HEK293 (cell line): Measurements from ENCODE around the gene TBC1D8.

Experiments used
- CTCF ChIA-PET: fragments of 350-600 bp; formaldehyde crosslinking; extraction: SDS; loops from one replicate; lab custom pipeline; 2021; ENCODE audit warnings: antibody characterized with exemption; lab: Yijun Ruan, JAX
- POLR2A ChIA-PET: fragments of 300-600 bp; formaldehyde crosslinking; extraction: SDS; loops from one replicate; lab custom pipeline; 2020; ENCODE audit warnings: antibody characterized with exemption, inconsistent platforms; lab: Yijun Ruan, JAX
- H3K27ac ChIP-seq: fragments of 200-500 bp; sonication (Bioruptor generic); 2 replicates; pipeline ENCODE4 v1.5.1; 2014; ENCODE audit warnings: low read depth, low read length, control low read depth, inconsistent platforms; ENCODE audit errors: extremely low read depth
- H3K36me3 ChIP-seq, 2 experiments: fragments of 200-500 bp in 1 of 2; sonication (Bioruptor generic) in 1 of 2; 1 replicate in 1 of 2; 2 replicates in 1 of 2; pipeline ENCODE4 v1.5.1; 2014 to 2017; ENCODE audit warnings: inconsistent platforms in 2 of 2, low read length in 2 of 2; ENCODE audit not compliant: control insufficient read depth in 2 of 2, insufficient read depth in 1 of 2
- H3K4me1 ChIP-seq: fragments of 200-500 bp; sonication (Bioruptor generic); 2 replicates; pipeline ENCODE4 v1.5.1; 2014; ENCODE audit warnings: mild to moderate bottlenecking, low read length, inconsistent platforms; ENCODE audit not compliant: control insufficient read depth, insufficient read depth
- H3K4me3 ChIP-seq: 2 replicates; pipeline ENCODE4 v1.5.1; 2011; ENCODE audit warnings: low read depth, mild to moderate bottlenecking, control low read depth, low read length, moderate library complexity
- H3K9me3 ChIP-seq: fragments of 200-500 bp; sonication (Bioruptor generic); 2 replicates; pipeline ENCODE4 v1.5.1; 2014; ENCODE audit warnings: low read depth, low read length, inconsistent platforms; ENCODE audit not compliant: control insufficient read depth, insufficient read depth
- HIC1 ChIP-seq: fragments of 450-650 bp; formaldehyde crosslinking; IDR thresholded peaks from 2 replicates; pipeline ENCODE4 v1.5.1; 2016; ENCODE audit warnings: missing biosample characterization, missing genetic modification characterization
- HOXC10 ChIP-seq: sonication (generic); formaldehyde crosslinking; IDR thresholded peaks from 2 replicates; pipeline ENCODE4 v1.8.1; 2023; ENCODE audit warnings: mild to moderate bottlenecking, missing genetic modification reagents
- KLF10 ChIP-seq: fragments of 450-650 bp; IDR thresholded peaks from 2 replicates; pipeline ENCODE4 v1.5.1; 2018; ENCODE audit warnings: missing biosample characterization, mild to moderate bottlenecking, missing genetic modification characterization
- MYNN ChIP-seq: fragments of 450-650 bp; formaldehyde crosslinking; IDR thresholded peaks from 2 replicates; pipeline ENCODE4 v1.5.1; 2016; ENCODE audit warnings: missing biosample characterization, missing genetic modification characterization, borderline replicate concordance
- PRDM6 ChIP-seq: fragments of 450-650 bp; formaldehyde crosslinking; IDR thresholded peaks from 2 replicates; pipeline ENCODE4 v1.5.1; 2017; ENCODE audit warnings: missing biosample characterization, missing genetic modification characterization
- RBAK ChIP-seq: fragments of 450-650 bp; formaldehyde crosslinking; IDR thresholded peaks from 2 replicates; pipeline ENCODE4 v1.5.1; 2016; ENCODE audit warnings: missing biosample characterization, missing genetic modification characterization
- TRIM28 ChIP-seq: IDR thresholded peaks from 2 replicates; pipeline ENCODE4 v1.6.1; 2011; ENCODE audit warnings: low read length, control low read depth, borderline replicate concordance
- ZBTB49 ChIP-seq: fragments of 450-650 bp; formaldehyde crosslinking; IDR thresholded peaks from 2 replicates; pipeline ENCODE4 v1.5.1; 2016; ENCODE audit warnings: missing biosample characterization, missing genetic modification characterization, low read depth
- ZBTB6 ChIP-seq: fragments of 450-650 bp; formaldehyde crosslinking; IDR thresholded peaks from 2 replicates; pipeline ENCODE4 v1.5.1; 2017; ENCODE audit warnings: missing biosample characterization, missing genetic modification characterization
- ZNF121 ChIP-seq: fragments of 450-650 bp; formaldehyde crosslinking; IDR thresholded peaks from 2 replicates; pipeline ENCODE4 v1.5.1; 2016; ENCODE audit warnings: missing biosample characterization, missing genetic modification characterization
- ZNF138 ChIP-seq: fragments of 450-650 bp; formaldehyde crosslinking; IDR thresholded peaks from 2 replicates; pipeline ENCODE4 v1.5.1; 2016; ENCODE audit warnings: missing biosample characterization, missing genetic modification characterization, borderline replicate concordance
- ZNF174 ChIP-seq: fragments of 450-650 bp; formaldehyde crosslinking; IDR thresholded peaks from 2 replicates; pipeline ENCODE4 v1.5.0; 2017; ENCODE audit warnings: missing biosample characterization, mild to moderate bottlenecking, missing genetic modification characterization
- ZNF19 ChIP-seq: fragments of 450-650 bp; formaldehyde crosslinking; IDR thresholded peaks from 2 replicates; pipeline ENCODE4; 2016; ENCODE audit warnings: missing biosample characterization, missing genetic modification characterization, low read depth
- ZNF2 ChIP-seq: fragments of 450-650 bp; formaldehyde crosslinking; IDR thresholded peaks from 2 replicates; pipeline ENCODE4 v1.5.1; 2016; ENCODE audit warnings: missing biosample characterization, missing genetic modification characterization
- ZNF292 ChIP-seq: fragments of 450-650 bp; formaldehyde crosslinking; IDR thresholded peaks from 2 replicates; pipeline ENCODE4 v1.5.1; 2016; ENCODE audit warnings: low read depth, missing biosample characterization, missing genetic modification characterization, borderline replicate concordance
- ZNF302 ChIP-seq: fragments of 450-650 bp; formaldehyde crosslinking; IDR thresholded peaks from 2 replicates; pipeline ENCODE4 v1.5.1; 2016; ENCODE audit warnings: missing biosample characterization, missing genetic modification characterization, low read depth
- ZNF366 ChIP-seq: fragments of 450-650 bp; formaldehyde crosslinking; conservative IDR thresholded peaks from 2 replicates; pipeline ENCODE4 v1.5.1; 2016; ENCODE audit warnings: missing biosample characterization, missing genetic modification characterization
- ZNF394 ChIP-seq: fragments of 450-650 bp; formaldehyde crosslinking; IDR thresholded peaks from 2 replicates; pipeline ENCODE4 v1.5.1; 2016; ENCODE audit warnings: missing biosample characterization, missing genetic modification characterization, mild to moderate bottlenecking, moderate library complexity, borderline replicate concordance
- ZNF416 ChIP-seq: fragments of 450-650 bp; formaldehyde crosslinking; IDR thresholded peaks from 2 replicates; pipeline ENCODE4 v1.5.1; 2016; ENCODE audit warnings: missing biosample characterization, missing genetic modification characterization
- ZNF449 ChIP-seq: fragments of 450-650 bp; formaldehyde crosslinking; IDR thresholded peaks from 2 replicates; pipeline ENCODE4 v1.5.1; 2017; ENCODE audit warnings: missing biosample characterization, mild to moderate bottlenecking, missing genetic modification characterization, moderate library complexity
- ZNF514 ChIP-seq: fragments of 450-650 bp; formaldehyde crosslinking; IDR thresholded peaks from 2 replicates; pipeline ENCODE4 v1.5.1; 2016; ENCODE audit warnings: missing biosample characterization, missing genetic modification characterization
- ZNF530 ChIP-seq: fragments of 450-650 bp; formaldehyde crosslinking; IDR thresholded peaks from 2 replicates; pipeline ENCODE4 v1.5.1; 2016; ENCODE audit warnings: low read depth, missing biosample characterization, missing genetic modification characterization
- ZNF585B ChIP-seq: fragments of 450-650 bp; formaldehyde crosslinking; IDR thresholded peaks from 2 replicates; pipeline ENCODE4 v1.5.1; 2016; ENCODE audit warnings: missing biosample characterization, missing genetic modification characterization
- ZNF596 ChIP-seq: fragments of 450-650 bp; IDR thresholded peaks from 2 replicates; pipeline ENCODE4 v1.5.0; 2018; ENCODE audit warnings: missing biosample characterization, mild to moderate bottlenecking, missing genetic modification characterization, moderate library complexity
- ZNF654 ChIP-seq: fragments of 450-650 bp; formaldehyde crosslinking; IDR thresholded peaks from 2 replicates; pipeline ENCODE4 v1.5.1; 2016; ENCODE audit warnings: low read depth, missing biosample characterization, missing genetic modification characterization
- ZNF658 ChIP-seq: fragments of 450-650 bp; formaldehyde crosslinking; IDR thresholded peaks from 2 replicates; pipeline ENCODE4; 2016; ENCODE audit warnings: missing biosample characterization, missing genetic modification characterization
- ZNF670 ChIP-seq: fragments of 450-650 bp; formaldehyde crosslinking; IDR thresholded peaks from 2 replicates; pipeline ENCODE4 v1.5.1; 2016; ENCODE audit warnings: missing biosample characterization, missing genetic modification characterization, low read depth
- ZNF747 ChIP-seq: fragments of 450-650 bp; formaldehyde crosslinking; IDR thresholded peaks from 2 replicates; pipeline ENCODE4 v1.5.1; 2016; ENCODE audit warnings: missing biosample characterization, missing genetic modification characterization
- ZNF768 ChIP-seq: fragments of 450-650 bp; formaldehyde crosslinking; IDR thresholded peaks from 2 replicates; pipeline ENCODE4 v1.5.1; 2018; ENCODE audit warnings: missing biosample characterization, mild to moderate bottlenecking, missing genetic modification characterization

Gene TBC1D8

GRCh38 chr2:101040761-101041160 is 110.4 kb downstream of the TBC1D8 start:
- Histone ChIP-seq H3K36me3 (peaks cover 0 to 25% of the 10 kb centered on the region in 2 experiments; a peak in 2 of 3 replicates), H3K4me1 (no peaks in the 10 kb centered on the region), H3K4me3 (no peak overlapping the region), H3K9me3 (no peaks in the 10 kb centered on the region), H3K27ac (no peak overlapping the region)
- POLR2A ChIA-PET = interaction anchor here (0.6 kb wide), 1 partner anchor 9 kb away, joined by 3 read pairs; no protein-coding TSS in a partner anchor
- TF ChIP-seq ZNF366 (tag by site-specific recombination) (no peak), ZNF747 (tag by site-specific recombination) (no peak), ZNF394 (no peak), ZNF514 (tag by site-specific recombination) (no peak), TRIM28 (no peak), ZNF596 (tag by site-specific recombination) (no peak), PRDM6 (tag by site-specific recombination) (no peak), ZNF585B (tag by site-specific recombination) (no peak), ZNF654 (tag by site-specific recombination) (no peak), ZBTB6 (tag by site-specific recombination) (no peak), MYNN (no peak), ZNF121 (tag by site-specific recombination) (no peak), RBAK (no peak), HOXC10 (CRISPR knock-in tag) (no peak), HIC1 (tag by site-specific recombination) (no peak), ZNF449 (tag by site-specific recombination) (no peak)
- CTCF ChIA-PET = no interaction called here

GRCh38 chr2:101040072-101040471 is 111.1 kb downstream of the TBC1D8 start:
- ChIA-PET CTCF (no interaction called here), POLR2A (no interaction called here)
- Histone ChIP-seq H3K9me3 (no peaks in the 10 kb centered on the region), H3K27ac (no peak overlapping the region), H3K4me1 (no peaks in the 10 kb centered on the region), H3K36me3 (peaks cover 0 to 32% of the 10 kb centered on the region in 2 experiments; a peak in 2 of 3 replicates), H3K4me3 (no peak overlapping the region)
- no peak for TF ChIP-seq ZNF670
- TF ChIP-seq ZNF174 (tag by site-specific recombination) = no peak
- no peak for TF ChIP-seq KLF10 (tag by site-specific recombination)
- no peak for TF ChIP-seq ZNF19
- TF ChIP-seq ZNF121 (tag by site-specific recombination) = no peak
- TF ChIP-seq ZNF768 (tag by site-specific recombination) = no peak
- TF ChIP-seq ZNF658 (tag by site-specific recombination) = no peak
- no peak for TF ChIP-seq ZNF2 (tag by site-specific recombination)
- TF ChIP-seq ZNF530 = no peak
- no peak for TF ChIP-seq ZBTB49 (tag by site-specific recombination)
- no peak for TF ChIP-seq ZNF416 (tag by site-specific recombination)
- no peak for TF ChIP-seq ZNF138 (tag by site-specific recombination)
- TF ChIP-seq ZNF292 (tag by site-specific recombination) = no peak
- TF ChIP-seq ZNF302 = no peak
- TF ChIP-seq ZNF654 (tag by site-specific recombination) = no peak
